Right renal cortex interstitium (tissue), 3 donors: ENCODE measurements around the gene TMIE. TPM values are rescaled to one million over a fixed set of nuclear protein-coding genes. Genes with fewer than 3 reads are reported as not detected.

Source experiments
- DNase-seq, 3 donors: peaks; one replicate each; pipeline ENCODE4 v3.0.0-alpha.2; 2013; ENCODE audit warnings: low read depth in 3 of 3, low spot score in 2 of 3
- polyA plus RNA-seq, 3 donors: library from polyadenylated mRNA; unstranded; fragments of 120-200 nt; gene quantifications; one replicate each; pipeline ENCODE4 v1.2.1, GENCODE V29; 2013; ENCODE audit not compliant: insufficient read length in 3 of 3

TMIE gene
- polyA plus RNA-seq, 3 donors, result 1.0 to 1.1 (median 1.1) TPM

DNA sequence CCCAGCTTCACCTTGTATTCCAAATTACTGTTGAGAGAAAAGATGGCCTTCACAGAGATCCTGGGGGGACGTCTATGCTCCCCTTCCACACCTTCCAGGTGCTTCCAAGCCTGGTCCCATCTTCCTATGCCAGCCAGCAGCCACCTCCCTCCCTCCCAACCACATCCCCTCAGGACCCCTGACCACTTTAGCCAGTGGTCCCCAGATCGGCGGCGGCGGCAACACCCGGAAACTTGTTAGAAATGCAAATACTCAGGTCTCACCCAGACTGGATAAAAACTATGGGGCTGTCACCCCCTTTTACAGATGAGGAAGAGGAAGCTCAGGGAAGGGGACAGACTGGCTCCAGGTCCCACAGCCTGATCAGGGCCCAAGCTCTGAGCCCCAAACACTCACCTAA, 54.5 kb downstream of the TMIE start:
- no peak for DNase-seq

DNA sequence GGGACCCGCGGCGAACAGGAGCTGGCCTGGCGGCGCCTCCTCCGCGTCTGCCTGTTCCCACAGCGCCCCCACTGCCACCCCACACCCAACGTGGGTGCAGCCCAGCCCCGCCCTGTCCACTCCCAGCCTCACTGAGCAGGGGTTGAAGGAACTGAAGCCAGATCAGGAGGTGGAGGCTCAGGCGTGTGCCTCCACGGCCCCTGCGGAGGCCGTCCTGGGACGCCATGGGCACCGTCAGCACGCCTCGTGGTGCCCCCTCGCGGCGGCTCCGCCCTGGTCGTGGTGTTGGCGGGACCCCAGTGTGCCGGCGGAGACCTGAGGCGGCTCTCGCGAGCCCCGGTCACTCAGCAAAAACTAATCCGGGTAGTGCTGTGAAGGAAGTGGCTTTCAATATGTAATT, 55.5 kb downstream of the TMIE start:
- DNase-seq, result no peak

DNA sequence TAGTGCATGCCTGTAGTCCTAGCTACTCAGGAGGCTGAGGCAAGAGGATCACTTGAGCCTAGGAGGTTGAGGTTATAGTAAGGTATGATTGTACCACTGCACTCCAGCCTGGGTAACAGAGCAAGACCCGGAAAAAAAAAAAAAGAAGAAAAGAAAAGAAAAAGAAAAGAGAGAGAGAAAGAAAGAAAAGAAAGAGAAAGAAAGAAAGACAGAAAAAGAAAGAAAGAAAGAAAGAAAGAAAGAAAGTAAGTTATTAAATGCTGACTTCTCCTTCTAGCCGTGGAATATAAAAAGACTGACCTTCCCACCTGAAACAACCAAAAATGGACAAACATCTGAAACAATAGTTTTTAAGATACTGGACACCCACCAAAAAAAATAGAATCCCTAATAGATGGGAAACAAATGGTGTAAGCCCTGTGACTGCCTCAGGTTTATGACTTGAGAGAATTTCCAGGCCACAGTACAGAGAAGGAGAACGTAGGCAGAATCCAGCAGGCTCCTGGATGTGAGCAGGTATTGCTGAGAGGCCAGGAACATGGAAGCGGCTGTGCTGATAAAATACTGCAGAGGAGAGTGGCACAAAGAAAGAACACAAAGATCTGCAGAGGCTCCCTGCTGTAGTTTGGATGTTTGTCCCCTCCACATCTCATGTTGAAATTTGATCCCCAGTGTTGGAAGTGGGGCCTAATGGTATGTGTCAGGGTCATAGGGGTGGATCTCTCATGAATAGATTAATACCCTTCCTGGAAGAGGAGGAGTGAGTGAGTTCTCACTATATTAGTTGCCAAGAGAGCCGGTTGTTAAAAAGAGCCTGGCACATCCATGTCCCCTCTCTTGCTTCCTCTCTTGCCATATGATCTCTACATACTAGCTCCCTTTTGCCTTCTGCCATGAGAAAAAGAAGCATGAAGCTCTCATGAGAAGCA, 58.3 kb downstream of the TMIE start:
- DNase-seq, result no peak

Other genes with a start within 250 kb of the TMIE start
- gene LTF, start 236.5 kb upstream of the TMIE start, polyA plus RNA-seq, result 1 to 10 TPM; 2.3 to 2.8 (median 2.6) TPM
- not detected for gene RTP3, start 203.4 kb upstream of the TMIE start, polyA plus RNA-seq
- 1 to 10 TPM; 2.0 to 2.4 (median 2.3) TPM for gene LRRC2, start 135.1 kb upstream of the TMIE start, polyA plus RNA-seq
- gene FAM240A, start 88.9 kb upstream of the TMIE start, polyA plus RNA-seq, result under 1 TPM; 0.08 to 0.16 (median 0.14) TPM
- 1 to 10 TPM; 7.7 to 9.7 (median 9.4) TPM for gene ALS2CL, start 7.7 kb upstream of the TMIE start, polyA plus RNA-seq
- 1 to 10 TPM; 1.4 to 2.4 (median 2.0) TPM for gene PRSS50, start 16.5 kb downstream of the TMIE start, polyA plus RNA-seq
- gene MYL3, start 162.1 kb downstream of the TMIE start, polyA plus RNA-seq, result 10 to 100 TPM; 21.2 to 23.6 (median 22.2) TPM
- gene PTH1R, start 176.3 kb downstream of the TMIE start, polyA plus RNA-seq, result 100 to 1,000 TPM; 144 to 185 (median 179) TPM